Measurements from ENCODE around the gene TMEM143.

DNA sequence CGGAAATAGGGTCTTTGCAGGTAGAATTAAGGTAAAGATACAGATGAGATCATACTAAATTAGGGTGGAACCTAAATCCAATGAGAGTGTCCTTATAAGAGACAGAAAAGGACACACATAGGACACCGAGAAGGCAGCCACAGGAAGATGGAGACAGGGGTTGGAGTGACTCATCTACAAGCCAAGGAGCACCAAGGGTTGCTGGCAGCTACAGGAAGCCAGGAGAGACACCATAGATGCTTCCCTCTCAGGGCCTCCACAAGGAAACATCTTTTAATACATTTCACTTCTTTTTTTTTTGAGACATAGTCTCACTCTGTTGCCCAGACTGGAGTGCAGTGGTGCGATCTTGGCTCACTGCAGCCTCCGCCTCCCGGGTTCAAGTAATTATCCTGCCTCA is 10.1 kb downstream of the TMEM143 start:
- TF ChIP-seq, protein P1, sequence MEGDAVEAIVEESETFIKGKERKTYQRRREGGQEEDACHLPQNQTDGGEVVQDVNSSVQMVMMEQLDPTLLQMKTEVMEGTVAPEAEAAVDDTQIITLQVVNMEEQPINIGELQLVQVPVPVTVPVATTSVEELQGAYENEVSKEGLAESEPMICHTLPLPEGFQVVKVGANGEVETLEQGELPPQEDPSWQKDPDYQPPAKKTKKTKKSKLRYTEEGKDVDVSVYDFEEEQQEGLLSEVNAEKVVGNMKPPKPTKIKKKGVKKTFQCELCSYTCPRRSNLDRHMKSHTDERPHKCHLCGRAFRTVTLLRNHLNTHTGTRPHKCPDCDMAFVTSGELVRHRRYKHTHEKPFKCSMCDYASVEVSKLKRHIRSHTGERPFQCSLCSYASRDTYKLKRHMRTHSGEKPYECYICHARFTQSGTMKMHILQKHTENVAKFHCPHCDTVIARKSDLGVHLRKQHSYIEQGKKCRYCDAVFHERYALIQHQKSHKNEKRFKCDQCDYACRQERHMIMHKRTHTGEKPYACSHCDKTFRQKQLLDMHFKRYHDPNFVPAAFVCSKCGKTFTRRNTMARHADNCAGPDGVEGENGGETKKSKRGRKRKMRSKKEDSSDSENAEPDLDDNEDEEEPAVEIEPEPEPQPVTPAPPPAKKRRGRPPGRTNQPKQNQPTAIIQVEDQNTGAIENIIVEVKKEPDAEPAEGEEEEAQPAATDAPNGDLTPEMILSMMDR (IDR thresholded peaks at IDR 0.05; ENCODE audit: low read depth, low read length, poor library complexity, severe bottlenecking): no peak
- TF ChIP-seq EZH2phosphoT487 (IDR thresholded peaks at IDR 0.05; ENCODE audit: borderline replicate concordance, low read length): no peak
